ENCODE results near the gene LRRN4CL.
"Not testable (repeated sequence)": the region's sequence is repeated elsewhere in the genome, so short reads cannot be mapped to it uniquely, and the experiment has no call there.

Gene LRRN4CL

DNA sequence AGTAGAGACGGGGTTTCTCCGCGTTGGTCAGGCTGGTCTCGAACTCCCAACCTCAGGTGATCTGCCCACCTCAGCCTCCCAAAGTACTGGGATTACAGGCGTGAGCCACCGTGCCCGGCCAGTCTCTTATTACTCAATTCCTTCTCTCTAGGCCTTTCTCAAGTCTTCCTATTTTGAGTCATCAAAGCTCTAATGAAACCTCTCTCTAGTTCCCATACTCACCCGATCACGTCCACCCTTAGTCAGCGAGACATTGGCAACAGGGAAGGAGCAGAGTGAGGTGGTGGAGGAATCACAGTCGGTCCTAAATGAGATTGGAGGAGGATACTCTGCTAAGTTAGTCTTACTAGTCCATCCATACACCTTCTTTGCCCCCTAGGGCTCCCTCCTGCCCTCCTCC is 12.9 kb upstream of the LRRN4CL start:
- H3K27ac ChIP-seq: no peak overlapping the region
- TF ChIP-seq, protein P1, sequence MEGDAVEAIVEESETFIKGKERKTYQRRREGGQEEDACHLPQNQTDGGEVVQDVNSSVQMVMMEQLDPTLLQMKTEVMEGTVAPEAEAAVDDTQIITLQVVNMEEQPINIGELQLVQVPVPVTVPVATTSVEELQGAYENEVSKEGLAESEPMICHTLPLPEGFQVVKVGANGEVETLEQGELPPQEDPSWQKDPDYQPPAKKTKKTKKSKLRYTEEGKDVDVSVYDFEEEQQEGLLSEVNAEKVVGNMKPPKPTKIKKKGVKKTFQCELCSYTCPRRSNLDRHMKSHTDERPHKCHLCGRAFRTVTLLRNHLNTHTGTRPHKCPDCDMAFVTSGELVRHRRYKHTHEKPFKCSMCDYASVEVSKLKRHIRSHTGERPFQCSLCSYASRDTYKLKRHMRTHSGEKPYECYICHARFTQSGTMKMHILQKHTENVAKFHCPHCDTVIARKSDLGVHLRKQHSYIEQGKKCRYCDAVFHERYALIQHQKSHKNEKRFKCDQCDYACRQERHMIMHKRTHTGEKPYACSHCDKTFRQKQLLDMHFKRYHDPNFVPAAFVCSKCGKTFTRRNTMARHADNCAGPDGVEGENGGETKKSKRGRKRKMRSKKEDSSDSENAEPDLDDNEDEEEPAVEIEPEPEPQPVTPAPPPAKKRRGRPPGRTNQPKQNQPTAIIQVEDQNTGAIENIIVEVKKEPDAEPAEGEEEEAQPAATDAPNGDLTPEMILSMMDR (conservative IDR thresholded peaks at IDR 0.05): no peak

DNA sequence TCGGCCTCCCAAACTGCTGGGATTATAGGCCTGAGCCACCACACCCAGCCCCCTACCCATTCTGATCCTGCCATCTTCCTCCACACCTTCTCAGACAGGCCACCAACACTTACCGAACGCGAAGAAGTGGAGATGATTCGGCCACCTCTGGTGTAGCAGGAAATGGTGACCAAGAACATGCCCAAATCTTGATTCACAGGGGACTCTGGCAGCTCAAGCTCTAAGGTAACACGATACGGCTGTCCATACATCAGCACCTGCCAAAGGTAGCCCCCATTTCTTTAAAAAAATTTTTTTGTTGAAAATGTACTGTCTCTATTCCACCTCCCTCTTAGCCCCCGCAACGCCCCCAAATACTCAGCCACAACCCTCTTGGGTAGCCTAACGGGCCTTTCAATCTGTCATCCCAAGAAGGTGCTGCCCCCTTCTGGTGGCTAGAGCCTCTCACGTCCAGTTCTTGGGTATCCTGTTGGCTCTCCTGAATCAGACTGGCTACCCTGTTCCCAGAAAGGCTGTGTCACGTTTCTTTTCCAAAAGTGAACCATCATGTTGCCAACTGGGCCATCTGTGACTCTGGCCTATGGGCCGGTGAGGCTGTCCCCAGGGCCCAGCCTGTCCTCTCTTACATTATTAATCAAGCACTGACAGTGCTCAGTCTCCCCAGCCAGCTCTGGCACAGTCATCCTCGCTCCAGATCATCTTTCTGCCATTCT is 5.3 kb upstream of the LRRN4CL start:
- TF ChIP-seq, protein P1 (conservative IDR thresholded peaks at IDR 0.05): peak; percentile 83
- H3K27ac ChIP-seq: no peak overlapping the region

DNA sequence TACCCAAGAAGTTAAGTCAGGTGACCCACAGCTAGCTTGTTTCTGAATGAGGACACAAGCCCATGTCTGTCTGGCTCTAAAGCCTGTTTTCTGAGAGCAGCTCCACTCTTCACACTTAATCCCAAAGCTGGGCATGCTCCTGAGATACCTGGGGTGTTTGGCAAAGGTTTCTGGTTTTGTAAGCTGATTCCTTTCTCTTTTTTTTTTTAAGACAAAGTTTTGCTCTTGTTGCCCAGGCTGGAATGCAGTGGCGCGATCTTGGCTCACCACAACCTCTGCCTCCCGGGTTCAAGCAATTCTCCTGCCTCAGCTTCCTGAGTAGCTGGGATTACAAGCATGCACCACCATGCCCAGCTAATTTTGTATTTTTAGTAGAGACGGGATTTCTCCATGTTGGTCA is 4.3 kb upstream of the LRRN4CL start:
- H3K27ac ChIP-seq: not testable (repeated sequence)

DNA sequence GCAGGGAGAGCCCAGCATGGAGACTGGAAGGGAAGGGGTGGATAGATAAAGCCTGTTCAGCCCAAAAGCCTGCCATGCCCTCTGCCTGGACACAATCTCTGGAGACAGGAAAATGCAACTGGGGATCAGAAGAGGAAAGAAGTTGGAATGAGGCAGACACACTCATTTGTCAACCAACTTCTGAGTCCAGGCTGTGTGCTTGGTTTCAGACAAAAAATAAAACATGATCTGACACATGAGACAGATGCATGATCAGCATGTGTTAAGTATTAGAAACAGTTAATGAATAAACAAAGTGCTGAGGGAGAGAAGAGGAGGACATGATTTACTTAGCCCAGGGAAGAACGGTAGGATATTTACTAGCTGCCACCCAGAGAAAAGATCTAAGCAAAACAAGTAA is 839 bp downstream of the LRRN4CL start:
- TF ChIP-seq, protein P1 (conservative IDR thresholded peaks at IDR 0.05): no peak
- H3K27ac ChIP-seq: no peak overlapping the region

DNA sequence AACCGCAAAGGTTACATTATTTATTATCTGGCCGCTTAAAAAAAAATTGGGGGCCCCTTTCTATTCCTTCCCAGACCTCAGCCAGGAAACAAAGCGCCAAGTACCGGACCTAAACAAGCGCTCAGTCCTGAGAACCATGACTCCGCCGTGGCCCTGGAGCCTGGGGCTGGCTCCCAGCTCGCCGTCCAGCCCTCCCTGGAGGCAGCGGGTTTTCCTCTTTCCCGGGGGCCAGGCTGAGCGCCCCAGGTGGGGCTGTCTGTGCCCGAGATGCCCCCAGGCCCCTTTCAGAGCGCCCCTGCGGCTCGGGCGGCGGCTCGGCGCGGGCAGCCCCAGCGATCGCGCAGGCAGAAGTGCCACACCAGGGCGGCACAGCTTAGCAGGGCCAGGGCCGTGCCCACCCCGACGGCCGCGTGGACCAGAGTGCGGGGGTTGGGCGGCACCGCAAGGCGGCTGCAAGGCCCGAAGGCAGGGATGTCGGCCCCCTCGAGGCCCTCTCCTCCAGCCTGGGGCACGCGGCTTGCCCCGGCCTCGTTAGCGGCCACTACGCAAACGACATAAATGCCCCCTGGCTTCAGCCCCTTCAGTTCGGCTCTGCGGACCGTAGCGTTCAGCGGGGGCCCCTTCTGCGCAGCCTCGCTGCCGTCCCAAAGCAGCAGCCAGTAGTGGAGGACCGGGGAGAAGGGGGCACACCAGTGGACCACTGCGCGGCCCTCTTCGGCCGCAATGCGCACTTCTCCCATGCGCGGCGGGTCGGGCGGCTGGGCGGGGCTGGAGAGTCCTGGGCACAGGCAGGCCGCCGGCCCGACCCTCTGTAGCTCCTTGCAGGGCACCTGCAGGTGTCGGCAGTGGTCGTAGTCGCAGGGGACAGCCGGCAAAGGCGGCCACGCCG is 1.6 kb downstream of the LRRN4CL start:
- TF ChIP-seq, protein P1 (conservative IDR thresholded peaks at IDR 0.05): no peak
- no peak overlapping the region for H3K27ac ChIP-seq

DNA sequence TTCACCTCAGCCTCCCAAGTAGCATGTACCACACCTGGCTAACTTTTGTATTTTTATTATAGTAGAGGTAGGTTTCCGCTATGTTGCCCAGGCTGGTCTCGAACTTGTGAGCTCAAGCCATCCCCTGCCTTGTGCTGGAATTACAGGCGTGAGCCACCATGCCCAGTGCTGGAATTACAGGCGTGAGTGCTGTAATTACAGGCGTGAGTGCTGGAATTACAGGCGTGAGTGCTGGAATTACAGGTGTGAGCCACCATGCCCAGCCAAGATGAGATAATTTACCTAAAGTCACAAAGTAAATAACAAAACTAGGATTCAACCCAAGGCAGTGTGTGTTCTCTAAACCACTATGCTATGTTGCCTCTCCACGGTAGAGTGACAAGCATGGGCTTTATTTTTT is 6.8 kb downstream of the LRRN4CL start:
- TF ChIP-seq, protein P1 (conservative IDR thresholded peaks at IDR 0.05): no peak
- no peak overlapping the region for H3K27ac ChIP-seq

DNA sequence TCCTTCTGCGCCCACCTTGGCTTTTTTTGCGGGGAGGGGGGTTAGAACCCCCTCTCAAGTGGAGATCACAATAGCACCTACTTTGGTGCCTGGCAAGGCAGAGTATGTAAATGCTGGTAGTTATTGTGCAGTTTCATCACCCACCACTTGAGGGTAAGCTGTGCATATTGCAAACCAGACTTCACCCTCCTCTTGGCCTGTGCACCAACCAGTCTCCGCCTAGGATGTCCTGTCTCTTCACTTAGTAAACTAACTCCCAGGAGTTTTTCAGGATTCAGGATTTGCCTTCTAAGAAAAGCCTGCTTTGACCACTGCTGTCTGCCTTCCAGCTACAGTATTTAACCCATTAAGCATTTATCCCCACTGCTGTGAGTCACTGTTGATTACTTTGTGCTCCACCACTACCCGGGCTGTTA is 8.5 kb downstream of the LRRN4CL start:
- TF ChIP-seq, protein P1 (conservative IDR thresholded peaks at IDR 0.05): peak; percentile 73
- peak overlapping the region; percentile 88 for H3K27ac ChIP-seq

Measured in VCaP (cell line).